Activated CD4-positive, CD25-positive, alpha-beta regulatory T cell (primary cell): ENCODE results near the gene SLC39A7.

ENCODE experiments used
- DNase-seq, 4 experiments: peaks; one replicate each; lab custom pipeline; 2025; lab: John Stamatoyannopoulos, UW

SLC39A7 gene

DNA sequence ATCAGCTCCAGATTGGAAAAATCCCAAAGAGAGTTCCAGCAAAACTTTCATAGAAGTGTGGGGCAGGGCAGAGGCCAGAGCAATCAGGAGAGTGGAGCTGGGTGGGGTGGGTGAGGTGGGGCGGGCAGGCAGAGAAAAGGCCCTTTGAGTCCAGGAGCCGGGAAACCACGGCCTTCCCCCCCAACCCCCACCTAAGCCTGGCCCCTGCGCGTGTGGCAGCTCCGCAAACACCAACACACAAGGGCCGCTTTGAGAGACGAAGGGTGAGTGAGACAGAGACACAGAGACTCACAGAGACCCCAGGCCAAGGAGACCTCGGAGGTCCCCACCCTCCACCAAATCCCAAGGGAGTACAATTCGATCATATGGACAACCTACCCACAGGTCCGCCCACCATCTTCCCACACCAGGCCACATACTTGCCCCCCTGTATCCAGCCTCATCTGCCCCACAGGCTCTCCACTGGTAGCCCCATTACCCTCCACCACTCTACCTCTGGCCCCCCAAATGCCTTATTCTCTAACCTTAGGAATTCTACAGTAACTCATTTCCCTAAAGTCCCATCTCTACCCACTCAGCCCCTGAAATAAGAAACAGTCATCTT is 10.1 kb upstream of the SLC39A7 start:
- no peak for DNase-seq

DNA sequence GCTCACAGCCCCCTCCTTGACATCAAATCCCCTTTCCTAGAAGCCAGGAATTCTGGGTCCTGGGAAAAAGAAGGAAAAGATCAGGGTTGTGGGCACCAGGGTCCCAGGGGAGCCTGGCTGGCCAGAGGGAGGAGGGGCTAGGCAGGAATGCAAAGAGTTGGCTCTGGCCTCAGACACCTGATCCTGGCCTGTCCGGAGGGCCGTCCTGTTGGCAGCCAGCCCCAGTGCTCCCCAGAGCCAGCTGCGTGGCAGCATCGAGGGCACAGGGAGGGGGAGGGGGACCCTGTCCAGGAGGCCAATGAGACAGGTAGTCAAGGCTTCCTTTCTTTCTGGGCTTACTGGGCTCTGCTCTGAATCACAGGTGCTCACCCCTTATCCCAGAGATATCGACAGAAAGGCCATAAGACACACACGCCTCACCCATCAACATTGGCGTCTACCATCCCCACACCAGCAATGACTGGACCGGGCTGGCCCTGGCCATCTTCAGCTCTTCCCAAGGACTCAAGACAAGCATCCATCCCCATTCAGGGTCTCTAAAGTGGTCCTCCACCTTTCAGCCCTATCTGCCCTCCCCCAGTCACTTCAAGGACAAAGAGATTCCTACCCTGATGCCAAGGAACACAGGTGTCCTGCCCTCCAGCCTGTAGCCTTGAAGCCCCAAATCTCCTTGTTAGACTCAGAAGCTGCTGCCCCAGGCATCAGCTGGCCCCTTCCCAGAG is 9.1 kb upstream of the SLC39A7 start:
- no peak for DNase-seq

DNA sequence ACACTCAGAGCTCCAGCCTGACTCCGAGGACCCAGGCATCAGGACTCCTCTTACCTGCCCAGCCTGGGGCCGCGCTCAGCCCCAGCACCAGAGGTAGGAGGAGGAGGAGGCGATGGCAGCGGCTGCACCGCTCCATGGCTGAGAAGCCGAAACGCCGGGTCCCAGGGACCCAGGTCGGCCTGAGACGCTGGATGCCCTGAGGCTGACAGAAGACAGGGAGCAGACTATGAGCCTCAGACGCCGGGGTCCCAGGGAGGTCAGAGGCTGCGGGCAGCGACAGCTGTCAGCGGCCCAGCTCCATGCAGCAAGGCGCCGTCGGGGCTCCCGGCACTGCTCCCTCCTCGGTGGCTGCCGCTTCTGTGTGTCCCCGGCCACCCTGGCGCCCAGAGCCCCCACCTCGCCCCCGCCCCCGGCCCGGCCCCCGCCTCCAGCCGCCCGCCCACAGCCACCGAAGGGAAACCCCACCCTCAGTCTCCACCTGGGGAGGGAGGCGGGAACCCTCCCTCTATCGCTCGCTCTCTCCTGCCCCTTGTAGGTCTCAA is 8.5 kb upstream of the SLC39A7 start, which contains the start of gene COL11A2:
Gene COL11A2, minus strand, starts transcription at position 363 of the 542 bp plus-strand sequence. Its CDS starts 227 bp downstream, at position 136.
- DNase-seq = no peak

DNA sequence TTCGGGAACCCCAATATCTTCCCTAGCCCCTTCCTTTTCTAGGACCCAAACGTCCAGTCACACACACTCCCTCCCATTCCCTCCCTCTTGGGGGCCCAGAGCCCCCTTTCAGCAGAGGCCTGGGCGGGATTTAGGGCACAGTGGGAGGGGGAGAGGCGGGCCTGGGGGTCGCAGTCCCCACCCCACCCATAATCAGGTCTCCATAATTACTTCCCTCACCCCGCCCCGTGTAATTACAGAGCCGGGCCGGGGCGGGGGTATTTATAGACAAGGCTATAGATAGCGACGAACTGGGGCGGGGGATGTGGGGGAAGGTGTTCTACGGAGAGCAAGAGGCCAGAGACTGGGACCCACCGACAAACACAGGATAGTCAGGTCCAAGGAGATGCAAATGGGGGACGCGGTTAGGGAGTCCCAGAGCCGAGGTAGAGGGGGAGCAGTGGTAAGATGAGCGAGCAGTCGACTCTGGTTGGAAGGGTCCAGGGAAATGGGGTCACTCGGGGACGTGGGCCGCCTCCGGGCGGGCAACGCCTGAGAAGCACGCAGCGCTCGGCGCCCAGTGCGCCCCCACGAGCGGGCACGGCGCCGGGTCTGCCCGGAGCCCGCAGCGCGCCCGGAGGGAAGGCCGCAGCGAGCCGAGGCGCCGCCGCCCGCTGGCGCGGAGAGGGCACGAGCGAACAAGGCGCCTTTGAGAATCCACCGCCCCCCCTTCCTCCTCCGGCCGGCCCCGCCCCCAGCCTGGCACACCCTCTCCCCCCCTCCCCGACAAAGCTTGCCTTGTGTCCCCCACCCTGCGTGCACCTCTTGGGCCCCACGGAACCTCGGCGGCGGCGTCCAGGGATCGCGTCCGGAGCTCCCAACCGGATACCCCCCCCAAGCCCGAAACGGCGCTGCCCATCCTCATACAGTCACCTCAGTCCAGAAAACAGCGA is 7.7 kb upstream of the SLC39A7 start:
- no peak for DNase-seq

DNA sequence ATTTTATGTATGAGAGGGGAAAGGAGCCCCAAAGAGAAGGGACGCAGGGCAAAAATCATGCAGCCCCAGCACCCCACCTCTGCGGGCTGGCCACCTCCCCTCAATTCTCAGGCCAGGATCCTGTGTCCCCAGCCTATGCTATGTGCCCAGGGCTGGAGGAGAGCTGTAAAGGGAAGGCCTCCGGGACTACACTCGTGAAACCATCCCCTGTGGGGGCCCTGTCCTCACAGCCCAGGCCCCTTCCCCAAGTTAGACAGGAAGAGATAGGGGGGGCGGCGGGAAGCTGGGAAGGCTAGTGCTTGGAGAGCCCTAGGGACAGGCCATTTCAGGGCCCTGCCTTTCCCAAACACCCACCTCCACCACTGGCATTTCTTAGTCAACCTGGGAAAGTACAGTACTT is 7.0 kb upstream of the SLC39A7 start:
- DNase-seq = no peak

DNA sequence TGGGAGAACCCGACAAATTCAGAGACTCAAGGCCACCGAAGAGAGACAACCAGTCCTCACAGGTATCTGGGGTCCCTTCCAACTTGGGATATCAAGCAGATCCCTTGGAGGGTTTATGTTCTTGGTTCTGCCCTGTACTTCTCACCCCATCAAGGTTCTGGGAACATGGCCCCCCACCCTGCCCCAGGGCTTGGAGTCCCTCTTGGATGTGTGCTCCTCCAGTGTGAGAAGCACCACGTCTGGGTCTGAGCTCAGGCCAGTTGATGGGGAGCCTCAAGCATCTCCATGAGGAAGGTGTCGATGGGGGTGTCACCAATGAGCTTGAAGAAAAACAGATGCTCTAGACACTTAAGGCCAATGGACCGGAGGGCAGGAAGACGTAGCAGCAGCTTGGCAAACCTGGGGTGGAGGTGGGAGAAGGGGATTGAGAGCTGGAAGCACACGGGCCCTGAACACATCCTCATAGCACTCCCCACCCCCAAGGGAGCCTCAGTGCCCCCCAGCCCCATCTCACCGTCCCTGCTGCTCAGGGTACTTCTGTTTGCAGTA is 6.2 kb upstream of the SLC39A7 start:
- no peak for DNase-seq

DNA sequence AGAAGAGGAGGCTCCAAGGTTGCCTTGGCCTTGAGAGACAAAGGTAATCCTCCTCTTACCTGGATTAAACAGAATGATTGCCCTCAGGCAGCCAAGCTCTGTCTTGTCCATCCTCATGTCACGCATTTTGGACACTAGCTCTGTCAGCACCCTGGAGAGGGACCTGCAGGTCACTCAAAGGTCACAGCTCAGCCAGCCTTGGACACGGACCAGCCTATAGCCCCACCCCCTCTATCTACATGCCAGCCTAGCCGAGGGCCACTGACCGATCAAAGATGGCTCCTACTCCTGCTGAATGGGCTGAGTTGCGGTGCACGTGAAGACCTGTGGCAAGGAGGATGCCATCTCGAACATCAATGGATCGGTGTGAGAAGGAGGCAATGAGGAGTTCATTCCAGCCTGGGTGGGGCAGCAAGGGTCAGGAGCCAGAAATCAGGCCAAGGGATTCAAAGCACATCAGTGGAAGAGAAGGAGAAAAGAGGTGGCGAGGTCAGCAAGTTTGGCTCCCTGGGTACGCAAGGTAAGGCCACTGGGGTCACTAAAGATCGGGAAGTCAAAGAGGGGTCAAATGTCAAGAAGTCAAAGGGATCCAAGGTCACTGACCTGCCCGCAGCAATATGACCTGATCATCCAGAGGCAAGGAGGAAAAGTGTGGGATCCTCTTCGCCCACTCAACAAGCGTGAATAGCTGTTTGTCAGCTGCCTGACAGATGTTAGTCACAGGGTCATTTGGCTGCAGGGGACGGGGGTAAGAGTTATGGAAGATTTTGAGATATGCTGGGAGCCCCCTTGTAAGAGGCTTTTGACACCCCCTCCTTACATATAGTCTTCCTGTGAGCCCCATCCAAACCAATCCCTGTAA is 5.1 kb upstream of the SLC39A7 start:
- DNase-seq = no peak

DNA sequence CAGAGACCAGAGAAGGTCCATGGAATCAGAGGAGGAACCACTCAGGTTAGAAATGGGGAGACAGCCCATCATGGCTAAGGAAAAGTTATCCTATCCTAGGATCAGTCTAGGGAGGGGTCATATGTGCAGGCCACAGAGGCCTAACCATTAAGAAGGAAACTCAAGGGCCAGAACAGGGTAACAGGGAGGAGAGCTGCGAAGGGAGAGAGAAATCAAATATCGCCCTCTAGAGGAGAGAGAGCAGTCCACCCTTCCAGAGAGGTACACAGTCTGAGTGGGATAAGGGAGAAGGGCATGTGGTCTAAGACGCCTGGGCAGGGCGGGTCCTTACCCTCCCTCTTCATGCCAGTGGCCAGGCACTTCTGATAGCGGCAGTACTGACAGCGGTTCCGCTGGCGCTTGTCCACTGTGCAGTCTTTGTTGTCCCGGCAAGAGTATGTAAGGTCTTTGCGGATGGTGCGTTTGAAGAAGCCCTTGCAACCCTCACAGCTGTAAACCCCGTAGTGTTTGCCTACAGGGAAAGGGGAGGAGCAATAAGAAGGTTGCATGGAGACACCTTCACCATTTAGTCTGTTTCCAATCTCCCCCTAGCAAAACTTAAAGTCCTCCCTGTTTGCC is 3.1 kb upstream of the SLC39A7 start:
- no peak for DNase-seq

DNA sequence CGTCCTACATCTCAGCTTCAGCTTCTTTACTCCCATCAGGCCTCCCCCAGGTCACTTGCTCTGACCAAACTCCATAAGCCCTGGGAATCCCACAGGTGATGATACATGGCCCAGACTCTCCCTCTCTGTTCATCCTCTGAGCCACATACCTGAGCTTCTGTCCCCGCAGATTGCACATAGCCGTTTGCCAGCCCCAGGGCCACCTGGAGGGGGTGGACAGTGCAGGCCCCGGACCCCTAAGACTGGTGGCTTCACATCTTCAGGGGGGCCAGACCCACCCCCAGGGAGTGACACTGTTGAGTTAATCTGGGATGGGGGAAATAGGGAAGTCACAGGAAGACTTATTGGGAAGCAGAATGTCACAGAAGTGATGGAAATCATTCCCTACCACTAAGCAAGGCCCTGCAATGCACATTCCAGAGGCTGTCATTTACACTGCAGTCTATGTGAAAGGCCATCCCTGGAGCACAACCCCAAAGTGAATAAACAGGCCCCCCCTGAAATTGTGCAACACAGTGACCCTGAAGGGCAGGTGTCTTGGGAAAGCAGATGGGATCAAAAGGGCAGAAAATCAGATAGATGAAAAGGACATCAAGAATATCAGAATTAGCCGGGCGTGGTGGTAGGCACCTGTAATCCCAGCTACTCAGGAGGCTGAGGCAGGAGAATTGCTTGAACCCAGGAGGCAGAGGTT is 2.4 kb upstream of the SLC39A7 start:
- DNase-seq = no peak

DNA sequence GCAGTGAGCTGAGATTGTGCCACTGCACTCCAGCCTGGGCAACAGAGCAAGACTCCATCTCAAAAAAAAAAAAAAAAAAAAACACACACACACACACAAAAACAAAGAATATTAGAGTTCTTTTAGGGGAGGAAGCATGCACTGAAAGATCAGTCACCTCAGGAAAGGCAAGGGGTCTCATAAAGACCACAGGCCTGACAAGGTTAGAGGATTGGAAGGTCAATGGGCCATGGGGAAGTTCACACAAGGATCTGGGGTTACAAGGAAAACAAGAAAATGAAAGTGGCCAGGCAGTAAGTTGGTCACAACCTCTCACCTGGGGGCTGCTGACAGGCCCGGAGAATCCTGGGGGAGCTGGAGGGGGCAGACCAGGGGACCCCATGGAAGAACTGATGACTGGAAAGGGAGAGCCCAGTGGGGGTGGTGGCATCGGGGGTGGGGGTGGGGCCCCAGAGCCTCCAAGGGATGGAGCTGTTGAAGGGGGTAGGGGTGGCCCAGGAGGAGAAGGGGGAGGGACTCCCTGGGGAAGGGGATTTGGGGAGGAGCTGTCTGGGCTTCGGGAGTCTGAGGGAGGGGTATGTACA is 1.7 kb upstream of the SLC39A7 start:
- DNase-seq = no peak

DNA sequence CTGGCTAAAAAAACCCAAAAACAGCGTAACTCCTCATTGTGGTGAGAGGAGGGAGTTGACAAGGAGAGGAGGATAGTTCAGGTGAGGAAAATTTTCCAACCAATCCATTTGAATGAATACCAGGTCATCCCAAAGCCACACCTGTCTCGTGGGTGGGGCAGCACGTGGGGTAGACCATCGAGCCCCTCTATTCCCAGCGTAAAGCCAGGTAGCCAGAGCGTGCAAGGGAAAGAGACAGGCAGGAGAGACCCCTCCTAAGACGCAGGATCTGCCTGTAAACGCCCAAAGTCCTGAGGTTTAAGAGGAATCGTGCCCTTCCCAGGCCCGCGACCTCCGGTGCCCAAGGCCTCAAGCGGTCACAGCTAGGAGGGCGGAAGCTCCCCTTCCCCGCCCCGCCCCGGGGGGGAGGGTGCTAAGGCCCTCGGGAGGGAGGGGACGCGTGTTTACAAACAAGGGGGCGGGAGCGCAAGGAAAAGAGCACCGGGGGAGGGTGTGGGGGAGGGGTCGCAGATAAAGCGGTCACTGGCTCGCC is 914 bp upstream of the SLC39A7 start:
- DNase-seq = peak; percentile 58 to 71 (median 68)

DNA sequence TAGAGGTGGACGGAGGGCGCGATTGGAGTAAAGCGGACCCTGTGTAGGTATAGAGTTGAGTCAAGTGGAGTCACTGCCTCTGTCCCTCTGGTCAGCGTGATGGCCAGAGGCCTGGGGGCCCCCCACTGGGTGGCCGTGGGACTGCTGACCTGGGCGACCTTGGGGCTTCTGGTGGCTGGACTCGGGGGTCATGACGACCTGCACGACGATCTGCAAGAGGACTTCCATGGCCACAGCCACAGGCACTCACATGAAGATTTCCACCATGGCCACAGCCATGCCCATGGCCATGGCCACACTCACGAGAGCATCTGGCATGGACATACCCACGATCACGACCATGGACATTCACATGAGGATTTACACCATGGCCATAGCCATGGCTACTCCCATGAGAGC is 479 bp downstream of the SLC39A7 start:
- no peak for DNase-seq

DNA sequence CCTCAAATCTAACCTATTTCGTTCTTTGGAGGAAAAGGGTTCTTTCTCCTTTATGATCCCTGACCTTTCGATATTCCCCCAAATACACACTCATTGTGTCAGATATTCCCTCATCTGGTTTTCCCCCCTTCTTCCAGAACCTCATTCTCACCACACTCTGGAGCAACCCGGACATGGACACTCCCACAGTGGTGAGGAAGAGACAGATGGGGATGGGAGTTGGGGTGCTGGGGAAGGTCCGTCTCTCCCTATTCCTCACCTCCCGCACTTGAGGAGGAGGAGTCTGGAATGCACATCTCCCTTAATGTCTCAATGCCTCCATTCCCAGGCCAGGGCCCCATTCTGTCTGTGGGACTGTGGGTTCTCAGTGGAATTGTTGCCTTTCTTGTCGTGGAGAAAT is 1.3 kb downstream of the SLC39A7 start:
- DNase-seq = no peak

DNA sequence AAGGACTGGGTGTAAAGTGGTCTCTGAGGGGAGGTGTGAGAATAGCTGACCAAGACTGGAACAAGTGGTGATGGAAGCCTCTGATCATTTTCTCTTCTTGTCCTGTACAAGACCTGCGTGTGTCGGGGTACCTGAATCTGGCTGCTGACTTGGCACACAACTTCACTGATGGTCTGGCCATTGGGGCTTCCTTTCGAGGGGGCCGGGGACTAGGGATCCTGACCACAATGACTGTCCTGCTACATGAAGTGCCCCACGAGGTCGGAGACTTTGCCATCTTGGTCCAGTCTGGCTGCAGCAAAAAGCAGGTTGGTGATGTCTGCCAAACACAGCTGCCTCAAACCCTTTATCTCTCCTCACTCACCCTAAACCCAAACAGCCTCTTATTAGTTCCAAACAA is 2.1 kb downstream of the SLC39A7 start:
- no peak for DNase-seq

DNA sequence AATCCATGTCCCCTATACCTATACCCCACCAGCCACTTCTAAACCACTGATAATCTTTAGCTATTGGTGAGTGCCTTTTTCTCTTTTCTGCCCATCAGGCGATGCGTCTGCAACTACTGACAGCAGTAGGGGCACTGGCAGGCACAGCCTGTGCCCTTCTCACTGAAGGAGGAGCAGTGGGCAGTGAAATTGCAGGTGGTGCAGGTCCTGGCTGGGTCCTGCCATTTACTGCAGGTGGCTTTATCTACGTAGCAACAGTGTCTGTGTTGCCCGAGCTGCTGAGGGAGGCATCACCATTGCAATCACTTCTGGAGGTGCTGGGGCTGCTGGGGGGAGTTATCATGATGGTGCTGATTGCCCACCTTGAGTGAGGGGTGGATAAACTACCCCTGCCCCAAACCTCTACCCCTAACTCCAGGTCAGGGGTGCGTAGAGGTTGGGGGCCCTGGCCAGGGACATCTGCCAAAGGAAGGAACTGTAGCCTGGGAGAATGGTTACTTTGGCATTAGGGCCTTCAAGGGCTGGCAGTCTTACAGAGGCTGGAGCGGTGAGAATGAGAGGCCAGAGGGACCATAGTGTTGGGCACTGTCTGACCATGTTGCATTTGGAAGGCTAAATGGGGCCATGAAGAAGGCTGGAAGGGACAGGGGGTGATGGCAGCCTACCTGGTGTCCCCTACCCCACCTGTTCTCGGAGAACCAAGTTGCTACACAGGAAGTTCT is 2.9 kb downstream of the SLC39A7 start:
- DNase-seq = no peak

DNA sequence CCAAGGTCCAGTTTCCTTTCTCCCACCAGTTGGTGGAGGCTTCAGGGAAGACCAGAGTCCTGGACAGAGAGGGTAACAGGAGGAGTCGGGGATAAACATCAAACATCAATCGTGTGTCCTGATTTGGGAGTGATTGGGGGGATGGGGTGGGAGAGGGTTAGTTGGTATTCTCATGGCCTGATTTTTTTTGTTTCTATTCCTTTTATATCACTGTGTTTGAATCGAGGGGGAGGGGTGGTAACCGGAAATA is 3.4 kb downstream of the SLC39A7 start:
- DNase-seq = no peak

DNA sequence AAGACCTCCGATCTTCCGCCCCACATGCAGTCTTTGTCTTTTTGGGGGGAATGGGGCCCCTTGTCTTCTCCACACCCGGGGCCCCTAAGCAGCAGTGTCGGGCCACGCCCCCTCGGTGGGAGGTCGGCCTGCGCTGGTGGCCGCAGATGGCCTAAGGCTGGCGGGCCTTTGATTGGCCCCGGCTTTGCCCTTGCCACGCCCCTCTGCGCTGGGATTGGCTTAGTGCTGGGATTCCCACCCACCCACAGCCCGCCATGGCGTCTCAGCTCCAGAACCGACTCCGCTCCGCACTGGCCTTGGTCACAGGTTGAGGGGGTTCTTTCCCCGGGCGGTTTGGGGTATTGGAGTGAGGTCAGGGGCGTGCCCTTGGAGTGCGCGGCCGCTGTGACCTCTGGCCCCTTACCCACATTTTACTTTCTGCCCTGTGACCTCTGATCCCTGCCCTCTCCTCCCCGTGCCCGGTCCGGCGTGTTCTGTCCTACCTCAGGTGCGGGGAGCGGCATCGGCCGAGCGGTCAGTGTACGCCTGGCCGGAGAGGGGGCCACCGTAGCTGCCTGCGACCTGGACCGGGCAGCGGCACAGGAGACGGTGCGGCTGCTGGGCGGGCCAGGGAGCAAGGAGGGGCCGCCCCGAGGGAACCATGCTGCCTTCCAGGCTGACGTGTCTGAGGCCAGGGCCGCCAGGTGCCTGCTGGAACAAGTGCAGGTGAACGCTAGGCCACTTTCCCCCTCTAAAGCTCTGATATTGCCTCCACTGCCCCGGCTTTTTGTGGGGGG is 3.9 kb downstream of the SLC39A7 start, which contains the start of gene HSD17B8:
Gene HSD17B8, plus strand, starts transcription at position 241 of the 776 bp plus-strand sequence. Its CDS starts 14 bp downstream, at position 255.
- peak; percentile 74 to 83 (median 80) for DNase-seq
